GM12892 (cell line): Measurements from ENCODE around the gene SORCS2.

ENCODE experiments used
- POLR2A ChIP-seq: IDR thresholded peaks from 2 replicates; pipeline ENCODE4 v1.6.1; 2011; ENCODE audit warnings: low read depth, low read length, control low read depth
- POLR2AphosphoS5 ChIP-seq: IDR thresholded peaks from 2 replicates; pipeline ENCODE4 v1.6.1; 2011; ENCODE audit warnings: low read depth, low read length, control low read depth
- TAF1 ChIP-seq: IDR thresholded peaks from 2 replicates; pipeline ENCODE4 v1.6.1; 2011; ENCODE audit warnings: low read depth, mild to moderate bottlenecking, control low read depth, low read length, borderline replicate concordance

DNA sequence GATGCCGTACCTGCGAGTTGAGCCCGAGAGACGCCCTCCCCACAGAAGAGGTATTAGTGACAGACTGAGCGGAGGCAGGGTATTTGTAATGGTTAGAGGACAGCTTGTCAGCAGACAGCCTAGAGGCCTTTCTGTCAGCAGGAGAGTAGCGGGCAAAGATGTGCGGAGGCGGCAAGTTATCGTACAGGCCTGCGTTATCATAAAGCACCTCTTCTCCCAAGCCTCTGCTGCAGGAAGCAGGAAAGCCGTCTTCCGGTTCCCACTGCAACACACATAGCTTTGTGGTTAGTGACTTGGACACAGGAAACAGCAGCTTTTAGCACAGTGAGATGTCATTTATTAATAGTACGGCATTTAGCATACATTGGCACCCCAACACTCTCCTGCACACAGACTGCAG is 589.0 kb downstream of the SORCS2 start:
- no peak for TF ChIP-seq POLR2A
- TF ChIP-seq POLR2AphosphoS5, result no peak
- no peak for TF ChIP-seq TAF1
